ENCODE measurements around the gene GULP1.

Gene GULP1

DNA sequence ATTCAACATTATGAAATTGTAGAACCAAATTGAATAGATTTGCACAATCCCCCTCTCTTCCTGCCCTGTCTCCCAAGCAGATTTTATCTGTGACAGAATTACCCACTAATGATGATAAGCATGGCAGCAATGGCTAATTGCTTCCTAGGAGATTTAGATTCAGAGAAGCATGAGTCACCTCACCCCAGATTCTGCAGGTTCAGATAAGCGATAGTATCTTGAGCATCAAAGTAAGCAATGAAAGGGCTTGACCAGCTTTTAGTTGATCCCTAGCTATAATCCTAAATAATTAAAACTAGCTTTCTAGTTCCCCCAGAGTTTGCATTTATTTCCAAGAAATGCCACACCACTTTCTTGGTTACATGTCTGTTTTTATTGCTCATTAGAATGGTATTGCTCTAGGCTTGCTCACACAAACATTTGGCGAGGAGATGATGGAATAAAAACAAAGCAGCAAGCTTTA is 204.3 kb downstream of the GULP1 start:
- H3K36me3 ChIP-seq (ENCODE audit: control insufficient read depth, low read length) = no peaks in the 10 kb centered on the region
- H3K9me2 ChIP-seq (replicated peaks; ENCODE audit: control insufficient read depth, low read length) = no peaks in the 10 kb centered on the region
- H3K27me3 ChIP-seq (ENCODE audit: control insufficient read depth, low read length) = no peaks in the 10 kb centered on the region
- H3K79me2 ChIP-seq (ENCODE audit: control insufficient read depth, low read length) = no peaks in the 10 kb centered on the region
- H4K20me1 ChIP-seq (ENCODE audit: control insufficient read depth, insufficient read depth, low read depth, low read length) = no peaks in the 10 kb centered on the region
- H3K4me1 ChIP-seq (ENCODE audit: control insufficient read depth, low read length) = no peaks in the 10 kb centered on the region
- H3K4me2 ChIP-seq (ENCODE audit: low read length) = no peak overlapping the region
- H3K4me3 ChIP-seq (ENCODE audit: low read length) = no peak overlapping the region
- TF ChIP-seq CTCF (IDR thresholded peaks at IDR 0.05; ENCODE audit: low read depth, low read length, poor library complexity, severe bottlenecking) (no peak), EZH2phosphoT487 (IDR thresholded peaks at IDR 0.05; ENCODE audit: borderline replicate concordance, low read length) (no peak)
- H3K27ac ChIP-seq (ENCODE audit: low read depth, low read length) = no peak overlapping the region
- no peaks in the 10 kb centered on the region for H3F3A ChIP-seq (ENCODE audit: control insufficient read depth, insufficient read depth)
- no peaks in the 10 kb centered on the region for H3K9me3 ChIP-seq (ENCODE audit: control insufficient read depth, insufficient read depth, low read length)

DNA sequence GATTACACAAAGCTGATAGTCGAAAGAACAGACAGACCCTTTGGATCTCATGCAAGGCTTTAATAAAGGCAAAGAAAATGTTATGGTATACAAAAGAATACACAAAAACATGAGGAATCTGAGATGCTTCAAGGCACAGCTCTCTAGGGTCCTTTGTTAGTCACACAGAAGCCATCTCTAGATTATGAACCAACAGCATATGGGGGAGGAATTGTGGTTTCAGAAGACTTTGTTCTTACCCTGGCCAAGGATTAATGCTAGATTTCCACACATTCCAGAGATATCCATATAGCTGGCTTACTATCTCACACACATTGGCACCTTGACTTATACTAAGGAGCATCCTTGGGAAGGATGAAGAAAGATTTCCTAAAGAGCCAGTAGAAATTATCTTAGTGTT is 206.1 kb downstream of the GULP1 start:
- no peak for TF ChIP-seq EZH2phosphoT487 (IDR thresholded peaks at IDR 0.05; ENCODE audit: borderline replicate concordance, low read length)
- TF ChIP-seq CTCF (IDR thresholded peaks at IDR 0.05; ENCODE audit: low read depth, low read length, poor library complexity, severe bottlenecking) = no peak
- H4K20me1 ChIP-seq (ENCODE audit: control insufficient read depth, insufficient read depth, low read depth, low read length) = no peaks in the 10 kb centered on the region
- H3K4me1 ChIP-seq (ENCODE audit: control insufficient read depth, low read length) = no peaks in the 10 kb centered on the region
- H3K36me3 ChIP-seq (ENCODE audit: control insufficient read depth, low read length) = no peaks in the 10 kb centered on the region
- H3F3A ChIP-seq (ENCODE audit: control insufficient read depth, insufficient read depth) = no peaks in the 10 kb centered on the region
- no peak overlapping the region for H3K27ac ChIP-seq (ENCODE audit: low read depth, low read length)
- H3K4me2 ChIP-seq (ENCODE audit: low read length) = no peak overlapping the region
- no peaks in the 10 kb centered on the region for H3K9me2 ChIP-seq (replicated peaks; ENCODE audit: control insufficient read depth, low read length)
- H3K27me3 ChIP-seq (ENCODE audit: control insufficient read depth, low read length) = no peaks in the 10 kb centered on the region
- no peaks in the 10 kb centered on the region for H3K79me2 ChIP-seq (ENCODE audit: control insufficient read depth, low read length)
- no peaks in the 10 kb centered on the region for H3K9me3 ChIP-seq (ENCODE audit: control insufficient read depth, insufficient read depth, low read length)
- no peak overlapping the region for H3K4me3 ChIP-seq (ENCODE audit: low read length)

- H3K9me3 ChIP-seq (ENCODE audit: control insufficient read depth, insufficient read depth, low read length) = no peaks in the 10 kb centered on the region
- no peak overlapping the region for H3K27ac ChIP-seq (ENCODE audit: low read depth, low read length)
- TF ChIP-seq EZH2phosphoT487 (IDR thresholded peaks at IDR 0.05; ENCODE audit: borderline replicate concordance, low read length) (no peak), CTCF (IDR thresholded peaks at IDR 0.05; ENCODE audit: low read depth, low read length, poor library complexity, severe bottlenecking) (no peak)
- H3K79me2 ChIP-seq (ENCODE audit: control insufficient read depth, low read length) = no peaks in the 10 kb centered on the region
- H3K36me3 ChIP-seq (ENCODE audit: control insufficient read depth, low read length) = no peaks in the 10 kb centered on the region
- H3K4me3 ChIP-seq (ENCODE audit: low read length) = no peak overlapping the region
- H3K9me2 ChIP-seq (replicated peaks; ENCODE audit: control insufficient read depth, low read length) = no peaks in the 10 kb centered on the region
- no peaks in the 10 kb centered on the region for H3F3A ChIP-seq (ENCODE audit: control insufficient read depth, insufficient read depth)
- no peaks in the 10 kb centered on the region for H4K20me1 ChIP-seq (ENCODE audit: control insufficient read depth, insufficient read depth, low read depth, low read length)
- H3K4me1 ChIP-seq (ENCODE audit: control insufficient read depth, low read length) = no peaks in the 10 kb centered on the region
- H3K27me3 ChIP-seq (ENCODE audit: control insufficient read depth, low read length) = no peaks in the 10 kb centered on the region
- no peak overlapping the region for H3K4me2 ChIP-seq (ENCODE audit: low read length)
These were observed 212.3 kb downstream of the GULP1 start for GRCh38 chr2:188503975-188504374.
